Activated naive CD8-positive, alpha-beta T cell treated with anti-CD3 and anti-CD28 coated beads, Interleukin-2, amount 50 U/mL, for 24 hours (primary cell): ENCODE results near the gene LINGO1.

Experiments
- ATAC-seq: fragments of 150-1000 bp; cut with Tn5 transposase; one replicate; pipeline ENCODE4 v1.10.0; 2021
- DNase-seq: peaks from one replicate; pipeline ENCODE4 v3.0.0; 2021
- H3K27ac Mint-ChIP-seq: one replicate; pipeline ENCODE4 v1.8.0; 2021; ENCODE audit warnings: mild to moderate bottlenecking, mixed read lengths
- H3K27me3 Mint-ChIP-seq: one replicate; pipeline ENCODE4 v1.8.0; 2021; ENCODE audit warnings: mixed read lengths
- H3K36me3 Mint-ChIP-seq: one replicate; pipeline ENCODE4 v1.8.0; 2021; ENCODE audit warnings: low read depth, mixed read lengths
- H3K4me1 Mint-ChIP-seq: one replicate; pipeline ENCODE4 v1.8.0; 2021; ENCODE audit warnings: mixed read lengths
- H3K4me3 Mint-ChIP-seq: one replicate; pipeline ENCODE4 v1.8.0; 2021; ENCODE audit warnings: mild to moderate bottlenecking, moderate library complexity, mixed read lengths
- H3K9me3 Mint-ChIP-seq: one replicate; pipeline ENCODE4 v1.8.0; 2021; ENCODE audit warnings: mixed read lengths

The LINGO1 gene

GRCh38 chr15:77632534-77633133 lies at the start of gene LINGO1:
Gene LINGO1, minus strand, starts transcription at chr15:77632912. Its CDS starts 597 bp downstream, at chr15:77632315.
- H3K27me3 Mint-ChIP-seq: peaks cover 55% of the 10 kb centered on the region

GRCh38 chr15:77681362-77681761 lies 48.6 kb upstream of the LINGO1 start:
- ATAC-seq: no peak
- peaks cover 15% of the 10 kb centered on the region for H3K27me3 Mint-ChIP-seq
- H3K36me3 Mint-ChIP-seq: no peaks in the 10 kb centered on the region
- no peak for DNase-seq
- no peak overlapping the region for H3K4me3 Mint-ChIP-seq
- no peaks in the 10 kb centered on the region for H3K4me1 Mint-ChIP-seq
- H3K9me3 Mint-ChIP-seq: no peaks in the 10 kb centered on the region
- H3K27ac Mint-ChIP-seq: peak overlapping the region; percentile 50

More at GRCh38 chr15:77632534-77633133, at the start of gene LINGO1:
- DNase-seq (no peak), ATAC-seq (no peak)
- H3K9me3 Mint-ChIP-seq: no peaks in the 10 kb centered on the region
- H3K27ac Mint-ChIP-seq: no peak within 1 kb of the TSS
- H3K4me3 Mint-ChIP-seq: peak within 1 kb of the TSS; percentile 52
- peaks cover 8% of the 10 kb centered on the region for H3K4me1 Mint-ChIP-seq
- no peaks in the 10 kb centered on the region for H3K36me3 Mint-ChIP-seq

GRCh38 chr15:77676569-77677375 lies 44.1 kb upstream of the LINGO1 start:
- Mint-ChIP-seq H3K4me3 (no peak overlapping the region), H3K27ac (no peak overlapping the region), H3K4me1 (no peaks in the 10 kb centered on the region), H3K27me3 (peaks cover 13% of the 10 kb centered on the region), H3K36me3 (no peaks in the 10 kb centered on the region), H3K9me3 (no peaks in the 10 kb centered on the region)
- no peak for DNase-seq
- no peak for ATAC-seq

DNA sequence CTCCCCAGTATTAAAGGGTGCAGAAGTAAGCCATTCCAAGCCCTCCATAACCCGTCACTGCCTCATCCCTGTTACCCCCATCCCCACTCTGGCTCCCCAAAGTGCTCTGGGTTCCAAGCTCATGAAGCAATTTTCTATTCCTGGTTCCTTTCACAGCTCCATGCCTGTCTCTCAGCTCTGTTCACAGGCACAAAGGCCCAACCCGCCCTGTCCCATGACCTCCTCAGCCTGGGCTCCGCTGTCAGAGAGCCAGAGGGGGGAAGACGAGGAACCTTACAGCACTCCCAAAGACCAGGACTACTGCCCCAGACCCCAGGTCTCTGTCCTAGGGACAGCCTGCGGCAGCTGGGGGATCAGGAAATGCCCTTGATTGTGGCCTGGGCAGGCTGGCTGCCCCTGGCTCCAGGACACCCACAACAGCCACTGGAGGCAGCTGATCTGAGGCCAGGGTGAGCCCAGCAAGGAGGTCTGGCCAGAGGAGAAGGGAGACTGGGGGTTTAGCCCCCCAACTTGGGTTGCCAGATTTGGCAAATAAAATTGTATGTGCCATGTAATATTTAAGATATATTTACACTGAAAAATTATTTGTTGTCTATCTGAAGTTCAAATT lies 43.2 kb upstream of the LINGO1 start:
- H3K4me1 Mint-ChIP-seq: no peaks in the 10 kb centered on the region
- no peaks in the 10 kb centered on the region for H3K9me3 Mint-ChIP-seq
- ATAC-seq (no peak), DNase-seq (no peak)
- H3K27me3 Mint-ChIP-seq: peaks cover 8% of the 10 kb centered on the region
- H3K4me3 Mint-ChIP-seq: no peak overlapping the region
- no peak overlapping the region for H3K27ac Mint-ChIP-seq
- no peaks in the 10 kb centered on the region for H3K36me3 Mint-ChIP-seq

GRCh38 chr15:77674327-77674726 lies 41.6 kb upstream of the LINGO1 start:
- ATAC-seq (no peak), DNase-seq (no peak)
- H3K4me3 Mint-ChIP-seq: no peak overlapping the region
- no peak overlapping the region for H3K27ac Mint-ChIP-seq
- H3K27me3 Mint-ChIP-seq: peaks cover 9% of the 10 kb centered on the region
- H3K9me3 Mint-ChIP-seq: no peaks in the 10 kb centered on the region
- H3K4me1 Mint-ChIP-seq: no peaks in the 10 kb centered on the region
- H3K36me3 Mint-ChIP-seq: no peaks in the 10 kb centered on the region

GRCh38 chr15:77673866-77674265 lies 41.2 kb upstream of the LINGO1 start:
- no peak for ATAC-seq
- H3K27me3 Mint-ChIP-seq: peaks cover 9% of the 10 kb centered on the region

GRCh38 chr15:77672135-77672534 lies 39.4 kb upstream of the LINGO1 start:
- H3K36me3 Mint-ChIP-seq: no peaks in the 10 kb centered on the region
- H3K27me3 Mint-ChIP-seq: peaks cover 4% of the 10 kb centered on the region
- no peak overlapping the region for H3K27ac Mint-ChIP-seq
- no peak for ATAC-seq
- no peak for DNase-seq
- H3K4me1 Mint-ChIP-seq: no peaks in the 10 kb centered on the region
- H3K9me3 Mint-ChIP-seq: no peaks in the 10 kb centered on the region
- H3K4me3 Mint-ChIP-seq: no peak overlapping the region

More at GRCh38 chr15:77673866-77674265, 41.2 kb upstream of the LINGO1 start:
- no peak overlapping the region for H3K27ac Mint-ChIP-seq
- H3K9me3 Mint-ChIP-seq: no peaks in the 10 kb centered on the region
- no peak overlapping the region for H3K4me3 Mint-ChIP-seq
- no peaks in the 10 kb centered on the region for H3K36me3 Mint-ChIP-seq
- no peaks in the 10 kb centered on the region for H3K4me1 Mint-ChIP-seq
- DNase-seq: no peak

GRCh38 chr15:77671362-77672056 lies 38.8 kb upstream of the LINGO1 start:
- H3K9me3 Mint-ChIP-seq: no peaks in the 10 kb centered on the region
- no peak overlapping the region for H3K4me3 Mint-ChIP-seq
- H3K36me3 Mint-ChIP-seq: no peaks in the 10 kb centered on the region
- no peaks in the 10 kb centered on the region for H3K4me1 Mint-ChIP-seq
- no peak for DNase-seq
- no peak overlapping the region for H3K27ac Mint-ChIP-seq
- ATAC-seq: no peak
- peaks cover 6% of the 10 kb centered on the region for H3K27me3 Mint-ChIP-seq

GRCh38 chr15:77670558-77671361 lies 38.0 kb upstream of the LINGO1 start:
- H3K36me3 Mint-ChIP-seq: no peaks in the 10 kb centered on the region
- no peak for ATAC-seq

GRCh38 chr15:77669896-77670295 lies 37.2 kb upstream of the LINGO1 start:
- no peak for DNase-seq
- no peak overlapping the region for H3K4me3 Mint-ChIP-seq
- no peaks in the 10 kb centered on the region for H3K36me3 Mint-ChIP-seq

More at GRCh38 chr15:77670558-77671361, 38.0 kb upstream of the LINGO1 start:
- Mint-ChIP-seq H3K27ac (no peak overlapping the region), H3K27me3 (peaks cover 5% of the 10 kb centered on the region), H3K4me3 (no peak overlapping the region), H3K9me3 (no peaks in the 10 kb centered on the region), H3K4me1 (no peaks in the 10 kb centered on the region)
- no peak for DNase-seq

DNA sequence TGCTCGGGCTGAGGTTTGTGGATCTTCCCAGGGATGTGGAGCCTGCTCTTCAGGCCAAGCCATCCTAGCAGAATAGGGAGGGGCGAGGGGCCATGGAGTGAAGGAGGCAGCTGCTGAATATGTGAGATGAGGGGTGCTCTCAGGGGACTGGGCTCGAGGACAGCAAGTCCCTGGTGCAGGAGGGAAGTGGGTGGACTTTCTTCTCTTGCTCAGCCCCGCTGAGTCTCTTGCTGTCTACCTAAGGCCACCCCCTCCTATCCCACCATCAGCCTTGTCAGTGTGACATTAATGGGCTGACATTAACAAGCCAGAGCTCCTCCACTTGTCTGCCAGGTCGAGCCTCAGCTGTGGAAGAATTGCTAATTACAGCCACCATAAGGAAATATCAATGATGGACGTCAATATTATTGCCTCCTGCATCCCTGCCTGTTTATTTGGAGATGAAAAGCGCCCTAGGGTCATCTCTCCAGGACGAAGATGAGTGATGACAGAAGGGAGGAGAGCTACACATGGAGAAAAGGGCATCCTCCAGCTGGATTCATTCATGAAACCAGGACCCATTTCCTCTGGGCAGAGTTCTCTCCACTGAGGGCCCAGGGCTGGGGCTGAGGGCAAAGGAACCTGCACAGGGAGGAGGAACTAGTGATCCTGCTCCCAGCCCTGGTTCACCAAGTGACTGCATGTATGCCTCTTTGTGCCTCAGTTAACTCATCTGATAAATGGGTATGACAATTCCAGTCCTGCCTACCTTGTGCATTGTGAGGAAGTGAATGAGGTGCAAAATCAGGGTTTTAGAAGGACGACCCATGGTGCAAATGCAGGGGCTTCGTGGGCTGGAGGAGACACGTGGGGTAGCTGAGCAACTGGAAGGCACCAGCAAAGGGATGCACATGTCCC lies 34.9 kb upstream of the LINGO1 start:
- peaks cover 5% of the 10 kb centered on the region for H3K27me3 Mint-ChIP-seq

More at GRCh38 chr15:77669896-77670295, 37.2 kb upstream of the LINGO1 start:
- no peak overlapping the region for H3K27ac Mint-ChIP-seq
- H3K4me1 Mint-ChIP-seq: no peaks in the 10 kb centered on the region
- no peaks in the 10 kb centered on the region for H3K9me3 Mint-ChIP-seq
- H3K27me3 Mint-ChIP-seq: peaks cover 5% of the 10 kb centered on the region
- no peak for ATAC-seq

DNA sequence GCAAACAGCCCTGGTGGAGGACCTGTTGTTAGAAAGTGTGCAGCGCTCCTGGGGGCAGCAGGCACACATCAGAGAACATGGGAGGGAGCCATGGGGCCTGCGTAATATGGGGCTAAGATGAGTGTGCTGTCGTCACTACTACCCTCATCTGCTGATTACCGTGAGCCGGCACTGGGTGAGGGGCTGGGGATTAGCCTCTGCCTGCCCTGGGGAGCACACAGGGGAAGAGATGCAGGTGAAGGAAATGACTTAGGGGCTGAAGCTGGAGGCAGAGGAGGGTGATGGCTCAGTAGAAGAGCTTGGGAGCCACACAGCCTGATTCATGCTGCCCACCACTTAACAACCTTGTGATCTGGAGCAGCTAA lies 33.6 kb upstream of the LINGO1 start:
- DNase-seq: no peak
- H3K27me3 Mint-ChIP-seq: peaks cover 5% of the 10 kb centered on the region

More for the DNA sequence above, 34.9 kb upstream of the LINGO1 start:
- DNase-seq (no peak), ATAC-seq (no peak)
- H3K36me3 Mint-ChIP-seq: no peaks in the 10 kb centered on the region
- H3K9me3 Mint-ChIP-seq: no peaks in the 10 kb centered on the region
- no peak overlapping the region for H3K4me3 Mint-ChIP-seq
- H3K27ac Mint-ChIP-seq: no peak overlapping the region
- H3K4me1 Mint-ChIP-seq: no peaks in the 10 kb centered on the region

More for the DNA sequence above, 33.6 kb upstream of the LINGO1 start:
- Mint-ChIP-seq H3K4me1 (no peaks in the 10 kb centered on the region), H3K36me3 (no peaks in the 10 kb centered on the region), H3K9me3 (no peaks in the 10 kb centered on the region), H3K4me3 (no peak overlapping the region), H3K27ac (no peak overlapping the region)
- ATAC-seq: no peak
